Stimulated activated naive CD8-positive, alpha-beta T cell treated with anti-CD3 and anti-CD28 coated beads, Interleukin-15, Interleukin-2, amounts not matched to agents 100 ng/mL and 50 ng/mL, for 24 hours (primary cell): Measurements from ENCODE around the gene SMARCA4.

Experiments
- H3K27ac Mint-ChIP-seq: one replicate; pipeline ENCODE4 v1.8.0; 2021; ENCODE audit warnings: mild to moderate bottlenecking, mixed read lengths
- H3K27me3 Mint-ChIP-seq: one replicate; pipeline ENCODE4 v1.8.0; 2021; ENCODE audit warnings: mixed read lengths
- H3K36me3 Mint-ChIP-seq: one replicate; pipeline ENCODE4 v1.8.0; 2021; ENCODE audit warnings: low read depth, mixed read lengths
- H3K4me1 Mint-ChIP-seq: one replicate; pipeline ENCODE4 v1.8.0; 2021; ENCODE audit warnings: low read depth, mixed read lengths
- H3K4me3 Mint-ChIP-seq: one replicate; pipeline ENCODE4 v1.8.0; 2021; ENCODE audit warnings: mild to moderate bottlenecking, mixed read lengths
- H3K9me3 Mint-ChIP-seq: one replicate; pipeline ENCODE4 v1.8.0; 2021; ENCODE audit warnings: mixed read lengths

SMARCA4 gene

DNA sequence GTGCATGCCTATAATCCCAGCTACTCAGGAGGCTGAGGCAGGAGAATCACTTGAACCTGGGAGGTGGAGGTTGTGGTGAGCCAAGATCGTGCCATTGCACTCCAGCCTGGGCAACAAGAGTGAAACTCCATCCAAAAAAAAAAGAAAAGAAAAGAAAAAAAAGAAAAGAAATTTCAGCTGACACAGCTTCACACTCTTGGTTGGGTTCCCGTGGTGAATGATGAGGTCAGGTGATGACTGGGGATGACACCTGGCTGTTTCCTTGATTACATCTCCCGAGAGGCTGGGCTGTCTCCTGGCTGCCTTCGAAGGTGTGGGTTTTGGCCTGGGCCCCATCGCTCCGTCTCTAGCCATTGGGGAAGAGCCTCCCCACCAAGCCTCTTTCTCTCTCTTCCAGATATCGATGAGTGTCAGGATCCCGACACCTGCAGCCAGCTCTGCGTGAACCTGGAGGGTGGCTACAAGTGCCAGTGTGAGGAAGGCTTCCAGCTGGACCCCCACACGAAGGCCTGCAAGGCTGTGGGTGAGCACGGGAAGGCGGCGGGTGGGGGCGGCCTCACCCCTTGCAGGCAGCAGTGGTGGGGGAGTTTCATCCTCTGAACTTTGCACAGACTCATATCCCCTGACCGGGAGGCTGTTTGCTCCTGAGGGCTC is 150.4 kb downstream of the SMARCA4 start:
- peaks cover 71% of the 10 kb centered on the region for H3K36me3 Mint-ChIP-seq
- H3K4me3 Mint-ChIP-seq: no peak overlapping the region
- H3K27ac Mint-ChIP-seq: no peak overlapping the region

DNA sequence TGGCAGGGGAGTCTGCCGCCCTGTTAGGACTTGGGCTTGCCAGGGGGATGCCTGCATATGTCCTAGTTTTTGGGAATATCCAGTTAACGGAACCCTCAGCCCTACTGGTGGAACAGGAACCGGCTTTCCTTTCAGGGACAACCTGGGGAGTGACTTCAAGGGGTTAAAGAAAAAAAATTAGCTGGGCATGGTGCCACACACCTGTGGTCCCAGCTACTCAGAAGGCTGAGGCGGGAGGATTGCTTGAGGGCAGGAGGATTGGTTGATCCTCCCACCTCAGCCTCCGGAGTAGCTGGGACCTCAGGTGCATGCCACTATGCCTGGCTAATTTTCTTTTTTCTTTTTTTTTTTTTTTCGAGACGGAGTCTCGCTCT is 150.9 kb downstream of the SMARCA4 start:
- Mint-ChIP-seq H3K4me1 (no peaks in the 10 kb centered on the region), H3K4me3 (no peak overlapping the region), H3K9me3 (no peaks in the 10 kb centered on the region), H3K27me3 (no peaks in the 10 kb centered on the region), H3K36me3 (peaks cover 72% of the 10 kb centered on the region), H3K27ac (no peak overlapping the region)

More for the DNA sequence above, 150.4 kb downstream of the SMARCA4 start:
- H3K27me3 Mint-ChIP-seq: no peaks in the 10 kb centered on the region
- no peaks in the 10 kb centered on the region for H3K4me1 Mint-ChIP-seq
- H3K9me3 Mint-ChIP-seq: no peaks in the 10 kb centered on the region
